SK-N-SH treated with all-trans-retinoic acid at 6 μM for 48 hours (cell line): ENCODE data around the gene COL9A3.

Experiments used
- ARNTL ChIP-seq: fragments of 450-650 bp; formaldehyde crosslinking; IDR thresholded peaks from 2 replicates; pipeline ENCODE4 v1.5.0; 2020; ENCODE audit warnings: low read depth, mild to moderate bottlenecking, moderate library complexity, borderline replicate concordance
- BACH2 ChIP-seq: fragments of 250-450 bp; sonication (Bioruptor Pico); IDR thresholded peaks from 2 replicates; pipeline ENCODE4 v1.9.0; 2021; ENCODE audit warnings: mild to moderate bottlenecking, borderline replicate concordance
- ESRRG ChIP-seq: fragments of 250-450 bp; sonication (Bioruptor Pico); IDR thresholded peaks from 2 replicates; pipeline ENCODE4 v1.6.1; 2021; ENCODE audit warnings: mild to moderate bottlenecking
- SNAI2 ChIP-seq: fragments of 250-450 bp; sonication (Bioruptor Pico); IDR thresholded peaks from 2 replicates; pipeline ENCODE4 v1.5.0; 2020; ENCODE audit warnings: mild to moderate bottlenecking, moderate library complexity
- TCF4 ChIP-seq: fragments of 250-450 bp; sonication (Bioruptor Pico); IDR thresholded peaks from 2 replicates; pipeline ENCODE4 v1.8.0; 2021; ENCODE audit warnings: mild to moderate bottlenecking, moderate library complexity, borderline replicate concordance
- ZNF70 ChIP-seq: fragments of 450-650 bp; formaldehyde crosslinking; IDR thresholded peaks from 2 replicates; pipeline ENCODE4 v1.5.0; 2020; ENCODE audit warnings: mild to moderate bottlenecking, moderate library complexity
- TF ChIP-seq, protein P1 (sequence below): fragments of 250-450 bp; sonication (Bioruptor Pico); IDR thresholded peaks from 2 replicates; pipeline ENCODE4 v1.8.0; 2020; ENCODE audit warnings: mild to moderate bottlenecking, moderate library complexity, borderline replicate concordance
- TF ChIP-seq, protein P2 (sequence below): fragments of 250-450 bp; sonication (Bioruptor Pico); IDR thresholded peaks from 2 replicates; pipeline ENCODE4 v1.5.1; 2021; ENCODE audit warnings: mild to moderate bottlenecking, moderate library complexity

DNA sequence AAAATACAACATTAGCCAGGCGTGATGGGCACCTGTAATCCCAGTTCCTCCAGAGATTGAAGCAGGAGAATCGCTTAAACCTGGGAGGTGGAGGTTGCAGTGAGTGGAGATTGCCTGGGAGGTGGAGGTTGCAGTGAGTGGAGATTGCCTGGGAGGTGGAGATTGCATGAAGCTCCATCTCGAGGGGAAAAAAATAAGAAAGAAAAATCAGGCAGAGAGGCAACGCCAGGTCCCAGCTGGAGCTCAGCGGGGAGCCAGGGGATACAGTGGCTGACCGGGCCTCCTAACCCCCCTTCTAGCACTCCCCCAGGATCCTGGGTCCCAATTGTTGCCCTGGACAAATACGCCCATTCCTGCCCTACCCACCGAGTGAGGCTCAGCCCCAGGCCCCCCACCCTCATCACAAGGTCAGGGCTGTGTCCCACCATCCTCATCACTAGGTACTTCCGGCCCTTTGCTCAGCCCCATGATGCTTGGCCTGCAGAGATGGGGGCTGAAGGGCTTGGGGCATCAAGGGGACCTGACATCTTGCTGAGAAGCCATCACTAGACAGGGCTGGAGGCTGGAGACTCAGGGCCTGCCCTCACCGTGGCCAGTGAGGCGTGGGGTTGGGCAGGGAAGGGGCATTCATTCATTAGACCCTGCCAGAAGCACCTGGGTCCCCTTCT lies 10.3 kb upstream of the COL9A3 start:
- TF ChIP-seq, protein P1, sequence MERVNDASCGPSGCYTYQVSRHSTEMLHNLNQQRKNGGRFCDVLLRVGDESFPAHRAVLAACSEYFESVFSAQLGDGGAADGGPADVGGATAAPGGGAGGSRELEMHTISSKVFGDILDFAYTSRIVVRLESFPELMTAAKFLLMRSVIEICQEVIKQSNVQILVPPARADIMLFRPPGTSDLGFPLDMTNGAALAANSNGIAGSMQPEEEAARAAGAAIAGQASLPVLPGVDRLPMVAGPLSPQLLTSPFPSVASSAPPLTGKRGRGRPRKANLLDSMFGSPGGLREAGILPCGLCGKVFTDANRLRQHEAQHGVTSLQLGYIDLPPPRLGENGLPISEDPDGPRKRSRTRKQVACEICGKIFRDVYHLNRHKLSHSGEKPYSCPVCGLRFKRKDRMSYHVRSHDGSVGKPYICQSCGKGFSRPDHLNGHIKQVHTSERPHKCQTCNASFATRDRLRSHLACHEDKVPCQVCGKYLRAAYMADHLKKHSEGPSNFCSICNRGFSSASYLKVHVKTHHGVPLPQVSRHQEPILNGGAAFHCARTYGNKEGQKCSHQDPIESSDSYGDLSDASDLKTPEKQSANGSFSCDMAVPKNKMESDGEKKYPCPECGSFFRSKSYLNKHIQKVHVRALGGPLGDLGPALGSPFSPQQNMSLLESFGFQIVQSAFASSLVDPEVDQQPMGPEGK (CRISPR knock-in tag) = no peak
- TF ChIP-seq BACH2 (CRISPR knock-in tag) (no peak), ESRRG (no peak), TCF4 (no peak), SNAI2 (no peak), ZNF70 (CRISPR knock-in tag) (no peak), ARNTL (CRISPR knock-in tag) (no peak)
- TF ChIP-seq, protein P2, sequence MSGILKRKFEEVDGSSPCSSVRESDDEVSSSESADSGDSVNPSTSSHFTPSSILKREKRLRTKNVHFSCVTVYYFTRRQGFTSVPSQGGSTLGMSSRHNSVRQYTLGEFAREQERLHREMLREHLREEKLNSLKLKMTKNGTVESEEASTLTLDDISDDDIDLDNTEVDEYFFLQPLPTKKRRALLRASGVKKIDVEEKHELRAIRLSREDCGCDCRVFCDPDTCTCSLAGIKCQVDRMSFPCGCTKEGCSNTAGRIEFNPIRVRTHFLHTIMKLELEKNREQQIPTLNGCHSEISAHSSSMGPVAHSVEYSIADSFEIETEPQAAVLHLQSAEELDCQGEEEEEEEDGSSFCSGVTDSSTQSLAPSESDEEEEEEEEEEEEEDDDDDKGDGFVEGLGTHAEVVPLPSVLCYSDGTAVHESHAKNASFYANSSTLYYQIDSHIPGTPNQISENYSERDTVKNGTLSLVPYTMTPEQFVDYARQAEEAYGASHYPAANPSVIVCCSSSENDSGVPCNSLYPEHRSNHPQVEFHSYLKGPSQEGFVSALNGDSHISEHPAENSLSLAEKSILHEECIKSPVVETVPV (CRISPR knock-in tag) = no peak
